Esophagus muscularis mucosa (tissue), 4 donors: ENCODE results near the gene CLIC6.

ENCODE experiments used
- EP300 ChIP-seq: sonication (generic); formaldehyde crosslinking; IDR thresholded peaks from one replicate; pipeline ENCODE4 v1.6.1; 2017; ENCODE audit warnings: antibody characterized with exemption
- POLR2A ChIP-seq: fragments of 450-650 bp; IDR thresholded peaks from one replicate; pipeline ENCODE4 v1.6.1; 2017; ENCODE audit warnings: antibody characterized with exemption, moderate library complexity, mild to moderate bottlenecking, low read depth
- POLR2AphosphoS5 ChIP-seq, 2 donors: sonication (generic); formaldehyde crosslinking; IDR thresholded peaks; one replicate each; pipeline ENCODE4 v1.6.1; 2017; ENCODE audit warnings: antibody characterized with exemption in 2 of 2
- TF ChIP-seq, protein P1 (sequence below), 3 experiments: fragments of 200-600 bp in 2 of 3; fragments of 450-650 bp in 1 of 3; sonication (generic) in 2 of 3; IDR thresholded peaks; one replicate each; pipeline ENCODE4 v1.5.1; 2017 to 2019; ENCODE audit warnings: antibody characterized with exemption in 3 of 3, mild to moderate bottlenecking in 2 of 3, moderate library complexity in 1 of 3

DNA sequence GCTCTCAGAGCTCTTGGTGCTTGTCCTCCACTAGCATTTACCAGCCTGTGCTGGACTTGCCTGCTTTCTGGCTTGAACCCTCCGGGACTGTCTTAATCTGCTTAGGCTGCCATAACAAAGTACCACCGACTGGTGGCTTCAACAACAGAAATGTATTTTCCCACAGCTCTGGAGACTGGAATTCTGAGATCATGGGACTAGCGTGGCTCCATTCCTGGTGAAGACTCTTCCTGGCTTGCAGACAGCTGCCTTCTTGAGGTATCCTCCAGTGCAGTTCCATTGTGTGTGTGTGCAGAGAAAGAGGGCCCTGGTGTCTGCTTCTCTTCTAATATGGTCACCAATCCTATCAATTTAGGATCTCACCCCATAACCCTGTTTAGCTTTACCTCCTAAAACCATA, 31.8 kb upstream of the CLIC6 start:
- TF ChIP-seq POLR2AphosphoS5 (IDR thresholded peaks at IDR 0.05) (no peak), POLR2A (no peak), EP300 (no peak)
- TF ChIP-seq, protein P1, sequence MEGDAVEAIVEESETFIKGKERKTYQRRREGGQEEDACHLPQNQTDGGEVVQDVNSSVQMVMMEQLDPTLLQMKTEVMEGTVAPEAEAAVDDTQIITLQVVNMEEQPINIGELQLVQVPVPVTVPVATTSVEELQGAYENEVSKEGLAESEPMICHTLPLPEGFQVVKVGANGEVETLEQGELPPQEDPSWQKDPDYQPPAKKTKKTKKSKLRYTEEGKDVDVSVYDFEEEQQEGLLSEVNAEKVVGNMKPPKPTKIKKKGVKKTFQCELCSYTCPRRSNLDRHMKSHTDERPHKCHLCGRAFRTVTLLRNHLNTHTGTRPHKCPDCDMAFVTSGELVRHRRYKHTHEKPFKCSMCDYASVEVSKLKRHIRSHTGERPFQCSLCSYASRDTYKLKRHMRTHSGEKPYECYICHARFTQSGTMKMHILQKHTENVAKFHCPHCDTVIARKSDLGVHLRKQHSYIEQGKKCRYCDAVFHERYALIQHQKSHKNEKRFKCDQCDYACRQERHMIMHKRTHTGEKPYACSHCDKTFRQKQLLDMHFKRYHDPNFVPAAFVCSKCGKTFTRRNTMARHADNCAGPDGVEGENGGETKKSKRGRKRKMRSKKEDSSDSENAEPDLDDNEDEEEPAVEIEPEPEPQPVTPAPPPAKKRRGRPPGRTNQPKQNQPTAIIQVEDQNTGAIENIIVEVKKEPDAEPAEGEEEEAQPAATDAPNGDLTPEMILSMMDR (IDR thresholded peaks at IDR 0.05): no peak
